Measurements from ENCODE around the gene ATP10B. TPM values are rescaled to one million over a fixed set of nuclear protein-coding genes. Genes with fewer than 3 reads are reported as not detected.

Gene ATP10B
- total and polyA plus RNA-seq, 2 of the 8 experiments (the other 6 are each of a cell fraction or from before 2014, with no cell fraction given), result 0.06 to 0.11 TPM

GRCh38 chr5:160674901-160675300 lies 177.1 kb downstream of the ATP10B start:
- no peak overlapping the region for H4K8ac ChIP-seq (ENCODE audit: extremely low read depth, insufficient read depth, low read length)
- 81% methylated on average over 3 of the region's 3 CpGs; no CpG with 5 or more reads in 1 of the 2 experiments for WGBS, 2 experiments (ENCODE audit: extremely low coverage in 1 of 2, insufficient coverage in 1 of 2, insufficient read length in 1 of 2, insufficient replicate concordance in 2 of 2, low coverage in 1 of 2, low lambda C conversion rate in 2 of 2, missing lambda C conversion rate in 1 of 2)

More at GRCh38 chr5:160674901-160675300, 177.1 kb downstream of the ATP10B start:
- no peaks in the 10 kb centered on the region for H3K4me1 ChIP-seq (replicated peaks in 1 of 4; ENCODE audit: control insufficient read depth in 3 of 4, insufficient read depth in 4 of 4, low read length in 3 of 4)
- H2AK5ac ChIP-seq (ENCODE audit: low read depth, low read length), result no peak overlapping the region
- no peak for TF ChIP-seq RFX5 (IDR thresholded peaks at IDR 0.05; ENCODE audit: borderline replicate concordance, low read depth, low read length)
- no peak for TF ChIP-seq TCF12 (IDR thresholded peaks at IDR 0.05; ENCODE audit: low read depth, low read length)
- no peak for TF ChIP-seq CREB1 (IDR thresholded peaks at IDR 0.05)
- no peak for TF ChIP-seq PHF8 (conservative IDR thresholded peaks at IDR 0.05; ENCODE audit: low read depth, low read length)
- no peak for TF ChIP-seq SP2 (IDR thresholded peaks at IDR 0.05; ENCODE audit: low read length)
- no peak for TF ChIP-seq RNF2 (IDR thresholded peaks at IDR 0.05; ENCODE audit: borderline replicate concordance, low read depth, low read length, missing control alignments, poor library complexity, severe bottlenecking)
- TF ChIP-seq SIRT6 (IDR thresholded peaks at IDR 0.05; ENCODE audit: low read length), result no peak
- no peak for TF ChIP-seq KDM1A (IDR thresholded peaks at IDR 0.05; ENCODE audit: borderline replicate concordance, low read length)
- no peak for TF ChIP-seq JUN (IDR thresholded peaks at IDR 0.05; ENCODE audit: low read depth, low read length)
- no peak for TF ChIP-seq HDAC2 (IDR thresholded peaks at IDR 0.05; ENCODE audit: borderline replicate concordance in 1 of 2, low read depth in 2 of 2, low read length in 2 of 2)
- no peak for TF ChIP-seq SRF (IDR thresholded peaks at IDR 0.05; ENCODE audit: low read depth, low read length)
- TF ChIP-seq POLR2A (IDR thresholded peaks at IDR 0.05; ENCODE audit: control extremely low read depth in 1 of 2, low read depth in 2 of 2, low read length in 2 of 2), result no peak
- TF ChIP-seq EZH2 (IDR thresholded peaks at IDR 0.05; ENCODE audit: low read depth, low read length, severe bottlenecking), result no peak
- CTCF ChIA-PET (ENCODE audit: partially characterized antibody), result interaction anchor here (0.9 to 5.6 kb wide), 3 partner anchors 14 to 218 kb away, joined by 3 to 26 read pairs (median 3); no protein-coding TSS in a partner anchor
- H3K4me3 ChIP-seq (ENCODE audit: extremely low read depth in 1 of 4, insufficient read depth in 2 of 4, low read depth in 3 of 4, low read length in 4 of 4), result no peak overlapping the region
- H3K4ac ChIP-seq (replicated peaks; ENCODE audit: insufficient read length, low read depth, low read length), result no peak overlapping the region
- no peak overlapping the region for H3K9ac ChIP-seq (replicated peaks in 1 of 4; ENCODE audit: extremely low read depth in 1 of 4, low read depth in 3 of 4, low read length in 3 of 4)
- POLR2A ChIA-PET (ENCODE audit: partially characterized antibody), result no interaction called here
- FAIRE-seq, result no peak
- H2BK12ac ChIP-seq (ENCODE audit: low read depth, low read length), result no peak overlapping the region
- H3K79me1 ChIP-seq (ENCODE audit: low read depth, low read length), result no peaks in the 10 kb centered on the region
- H3K27ac ChIP-seq (ENCODE audit: low read depth, low read length), result no peak overlapping the region
- H4K20me1 ChIP-seq (replicated peaks in 1 of 2; ENCODE audit: control insufficient read depth in 1 of 2, insufficient read depth in 2 of 2, low read length in 2 of 2), result no peaks in the 10 kb centered on the region
- no peak overlapping the region for H2BK15ac ChIP-seq (ENCODE audit: low read length)
- no peak overlapping the region for H2BK120ac ChIP-seq (replicated peaks; ENCODE audit: low read depth, low read length)
- H3K27me3 ChIP-seq (replicated peaks in 1 of 4; ENCODE audit: control insufficient read depth in 3 of 4, extremely low read depth in 1 of 4, insufficient read depth in 3 of 4, low read length in 3 of 4), result peaks cover 0 to 1% (median 0%) of the 10 kb centered on the region in 4 experiments; a peak in 1 of 7 replicates
- H4K5ac ChIP-seq (ENCODE audit: insufficient read length, low read depth, low read length), result no peak overlapping the region
- H2BK5ac ChIP-seq (ENCODE audit: low read depth, low read length), result no peak overlapping the region
- H3K4me2 ChIP-seq (ENCODE audit: insufficient read depth in 1 of 2, low read depth in 2 of 2, low read length in 2 of 2), result no peak overlapping the region
- DNase-seq (ENCODE audit: low read depth in 1 of 2, low spot score in 2 of 2), result no peak
- no peaks in the 10 kb centered on the region for H3K23me2 ChIP-seq (ENCODE audit: low read depth, low read length)
- H3K9me3 ChIP-seq (ENCODE audit: insufficient read depth in 2 of 2, low read depth in 1 of 2, low read length in 1 of 2), result no peaks in the 10 kb centered on the region
- H3K18ac ChIP-seq (ENCODE audit: extremely low read depth, low read length), result no peak overlapping the region
- H3K14ac ChIP-seq (ENCODE audit: insufficient read length), result no peak overlapping the region
- no peaks in the 10 kb centered on the region for H3K36me3 ChIP-seq (ENCODE audit: control insufficient read depth in 2 of 4, insufficient read depth in 4 of 4, low read length in 3 of 4)
- no peak overlapping the region for H3K56ac ChIP-seq (replicated peaks; ENCODE audit: insufficient read length, low read depth, low read length)
- no peak overlapping the region for H4K91ac ChIP-seq (replicated peaks; ENCODE audit: insufficient read length, low read length)
- no peak overlapping the region for H3K23ac ChIP-seq (ENCODE audit: insufficient read length)
- H2BK20ac ChIP-seq (ENCODE audit: low read length), result no peak overlapping the region
- H3K79me2 ChIP-seq (ENCODE audit: control insufficient read depth in 1 of 2, insufficient read depth in 2 of 2, low read length in 2 of 2), result no peaks in the 10 kb centered on the region
- no peak overlapping the region for H2AFZ ChIP-seq (ENCODE audit: low read length)

All from H1 (cell line).